Endothelial cell of umbilical vein (primary cell): Measurements from ENCODE around the gene DACT1. TPM values are rescaled to one million over a fixed set of nuclear protein-coding genes. Genes with fewer than 3 reads are reported as not detected.

Experiments
- BruUV-seq: library from RNA; stranded (reverse); fragments of 400-500 nt; replicated peaks from 2 replicates; lab custom pipeline; 2021; lab: Mats Ljungman, UMichigan
- CTCF ChIA-PET: fragments of 300-600, 350-600 bp; sonication (Branson Sonifier 250); formaldehyde crosslinking; loops from one replicate; lab custom pipeline; 2021; ENCODE audit warnings: antibody characterized with exemption, inconsistent platforms; lab: Charles Lee
- POLR2A ChIA-PET: fragments of 300-600, 350-600 bp; sonication (Branson Sonifier 250); formaldehyde crosslinking; loops from one replicate; lab custom pipeline; 2021; ENCODE audit warnings: antibody characterized with exemption, inconsistent platforms; lab: Charles Lee
- DNase-seq: peaks from one replicate; pipeline ENCODE4 v3.0.0-alpha.2; 2011; ENCODE audit warnings: low read depth, low spot score
- FAIRE-seq: peaks from 2 replicates; lab custom pipeline; 2011; peaks lifted over from hg19 to GRCh38; lab: Jason Lieb, UNC
- H2AFZ ChIP-seq: 2 replicates; pipeline ENCODE4 v1.6.0; 2012; ENCODE audit warnings: low read depth, low read length, control low read depth, inconsistent platforms
- H3K27ac ChIP-seq: 2 replicates; pipeline ENCODE4 v1.5.1; 2011; ENCODE audit warnings: low read depth, mild to moderate bottlenecking, control low read depth, low read length, moderate library complexity; ENCODE audit not compliant: insufficient read depth
- H3K27me3 ChIP-seq, 2 experiments: 2 replicates each; pipeline versions ENCODE4 v1.6.0 to v1.6.1; 2011; ENCODE audit warnings: low read length in 2 of 2, mixed read lengths in 1 of 2; ENCODE audit not compliant: control insufficient read depth in 2 of 2, insufficient read depth in 2 of 2
- H3K36me3 ChIP-seq, 2 experiments: 2 replicates in 1 of 2; 3 replicates in 1 of 2; pipeline ENCODE4 v1.5.1; 2011; ENCODE audit warnings: low read length in 2 of 2, mild to moderate bottlenecking in 1 of 2, moderate library complexity in 1 of 2; ENCODE audit not compliant: control insufficient read depth in 2 of 2, insufficient read depth in 2 of 2; ENCODE audit errors: extremely low read depth in 1 of 2
- H3K4me1 ChIP-seq: 3 replicates; pipeline ENCODE4 v1.5.1; 2011; ENCODE audit warnings: mild to moderate bottlenecking, low read length; ENCODE audit not compliant: control insufficient read depth, insufficient read depth; ENCODE audit errors: extremely low read depth
- H3K4me2 ChIP-seq: 2 replicates; pipeline ENCODE4 v1.6.1; 2011; ENCODE audit warnings: low read length, control low read depth, mixed read lengths; ENCODE audit not compliant: insufficient read depth
- H3K4me3 ChIP-seq, 3 experiments: fragments of 200-600 bp in 1 of 3; sonication (generic), shearing (Covaris generic) in 1 of 3; replicated peaks in 1 of 3; 2 replicates each; pipeline ENCODE4 v1.5.1; 2011 to 2016; ENCODE audit warnings: control low read depth in 3 of 3, low read length in 3 of 3, mild to moderate bottlenecking in 2 of 3, inconsistent platforms in 1 of 3, low read depth in 1 of 3, moderate library complexity in 1 of 3; ENCODE audit not compliant: insufficient read depth in 1 of 3
- H3K79me2 ChIP-seq: 2 replicates; pipeline ENCODE4 v1.6.0; 2012; ENCODE audit warnings: low read length, inconsistent platforms; ENCODE audit not compliant: control insufficient read depth, insufficient read depth
- H3K9ac ChIP-seq: replicated peaks from 2 replicates; pipeline ENCODE3; 2011; ENCODE audit warnings: low read length, control low read depth; ENCODE audit not compliant: insufficient read depth; ENCODE audit errors: extremely low read depth
- H3K9me1 ChIP-seq: replicated peaks from 3 replicates; pipeline ENCODE4 v1.6.0; 2011; ENCODE audit warnings: mild to moderate bottlenecking, low read length; ENCODE audit not compliant: control insufficient read depth, insufficient read depth; ENCODE audit errors: extremely low read depth
- H3K9me3 ChIP-seq: replicated peaks from 2 replicates; pipeline ENCODE4 v1.5.1; 2012; ENCODE audit warnings: low read length, inconsistent platforms; ENCODE audit not compliant: control insufficient read depth, insufficient read depth
- H4K20me1 ChIP-seq: replicated peaks from 2 replicates; pipeline ENCODE3; 2011; ENCODE audit warnings: mild to moderate bottlenecking, low read length; ENCODE audit not compliant: control insufficient read depth, insufficient read depth; ENCODE audit errors: extremely low read depth
- CTCF ChIP-seq, 2 donors: IDR thresholded peaks; 1 replicate in 1 of 2; 2 replicates in 1 of 2; pipeline ENCODE4 v1.5.1; 2011; ENCODE audit warnings: low read length in 2 of 2, mild to moderate bottlenecking in 2 of 2, moderate library complexity in 2 of 2, control low read depth in 1 of 2, inconsistent platforms in 1 of 2, low read depth in 1 of 2; ENCODE audit not compliant: insufficient read depth in 1 of 2; ENCODE audit errors: extremely low read depth in 1 of 2
- EZH2 ChIP-seq: IDR thresholded peaks from 2 replicates; pipeline ENCODE4 v1.6.1; 2012; ENCODE audit warnings: borderline replicate concordance, low read depth, mild to moderate bottlenecking, moderate library complexity, low read length, inconsistent platforms; ENCODE audit not compliant: severe bottlenecking
- FOS ChIP-seq: IDR thresholded peaks from 2 replicates; pipeline ENCODE4 v1.6.1; 2011; ENCODE audit warnings: mild to moderate bottlenecking, low read length, moderate library complexity, borderline replicate concordance; ENCODE audit not compliant: insufficient read depth
- GATA2 ChIP-seq: IDR thresholded peaks from 2 replicates; pipeline ENCODE4 v1.7.0; 2011; ENCODE audit warnings: low read depth, mild to moderate bottlenecking, moderate library complexity, mixed read lengths, low read length; ENCODE audit not compliant: insufficient read length, insufficient read depth
- JUN ChIP-seq: IDR thresholded peaks from 2 replicates; pipeline ENCODE4 v1.6.1; 2011; ENCODE audit warnings: borderline replicate concordance, low read depth; ENCODE audit not compliant: insufficient read length, insufficient read depth
- MAX ChIP-seq: IDR thresholded peaks from 2 replicates; pipeline ENCODE4 v1.6.1; 2011; ENCODE audit not compliant: insufficient read depth, insufficient read length
- MYC ChIP-seq: IDR thresholded peaks from one replicate; pipeline ENCODE4 v1.6.1; 2011; ENCODE audit warnings: mild to moderate bottlenecking, low read depth, low read length
- POLR2A ChIP-seq: IDR thresholded peaks from 2 replicates; pipeline ENCODE4 v1.6.1; 2012; ENCODE audit warnings: low read depth, mild to moderate bottlenecking, control low read depth, low read length
- POLR2AphosphoS5 ChIP-seq: IDR thresholded peaks from 2 replicates; pipeline ENCODE4 v1.6.1; 2012; ENCODE audit warnings: low read depth, mild to moderate bottlenecking, control low read depth, low read length, moderate library complexity; ENCODE audit not compliant: insufficient read depth
- dilution Hi-C: fragments of 300-500 bp; cut with MboI; formaldehyde crosslinking; loops from one replicate; pipeline ENCODE4 v1.15.0; 2019; ENCODE audit warnings: low sequenced_read_pairs; ENCODE audit not compliant: extremely low pct_ligation_motif_present
- intact Hi-C: fragments of 100-400 bp; cut with micrococcal nuclease; formaldehyde crosslinking; loops from one replicate; pipeline ENCODE4 v1.10.0; 2022
- polyA plus RNA-seq, 4 experiments: library from polyadenylated mRNA; depleted of rRNA in 3 of 4; stranded (reverse) in 3 of 4; unstranded in 1 of 4; fragments of >200 nt; gene quantifications; 2 replicates each; pipeline versions ENCODE4 v1.2.1 to v1.2.3, GENCODE V29; 2011 to 2012; ENCODE audit warnings: missing spikeins in 1 of 4
- total RNA-seq: library from RNA; stranded (reverse); gene quantifications from 2 replicates; pipeline ENCODE4 v1.2.3, GENCODE V29; 2021

Gene DACT1
- total and polyA plus RNA-seq, 2 donors (not counting 3 experiments of a cell fraction or from before 2014, with no cell fraction given), result 0.21 to 0.27 TPM

GRCh38 chr14:58620011-58620410 is 17.8 kb upstream of the DACT1 start:
- CTCF ChIA-PET, result interaction anchor here (1.6 kb wide), 1 partner anchor 10 kb away, joined by 3 read pairs; no protein-coding TSS in a partner anchor

GRCh38 chr14:58625438-58625837 is 12.3 kb upstream of the DACT1 start:
- Histone ChIP-seq H3K4me2 (no peak overlapping the region), H3K36me3 (no peaks in the 10 kb centered on the region), H3K9me3 (no peaks in the 10 kb centered on the region), H4K20me1 (no peaks in the 10 kb centered on the region), H3K27ac (no peak overlapping the region), H3K4me3 (no peak overlapping the region), H2AFZ (no peak overlapping the region), H3K9me1 (no peaks in the 10 kb centered on the region), H3K9ac (no peak overlapping the region), H3K4me1 (no peaks in the 10 kb centered on the region), H3K27me3 (no peaks in the 10 kb centered on the region), H3K79me2 (no peaks in the 10 kb centered on the region)
- ChIA-PET CTCF (no interaction called here), POLR2A (no interaction called here)
- dilution Hi-C loops (no loop called here), intact Hi-C loops (no loop called here)
- TF ChIP-seq GATA2 (no peak), MYC (no peak), POLR2A (no peak), EZH2 (no peak), CTCF (IDR thresholded peaks at IDR 0.05; ENCODE audit: extremely low read depth in 1 of 2, insufficient read depth in 1 of 2, low read depth in 1 of 2, low read length in 2 of 2) (no peak), JUN (no peak), MAX (no peak), FOS (no peak), POLR2AphosphoS5 (no peak)
- no peak for DNase-seq
- FAIRE-seq, result no peak
- no TSS peak for BruUV-seq

More at GRCh38 chr14:58620011-58620410, 17.8 kb upstream of the DACT1 start:
- no peak for FAIRE-seq
- dilution Hi-C loops (no loop called here), intact Hi-C loops (no loop called here)
- Histone ChIP-seq H3K79me2 (no peaks in the 10 kb centered on the region), H3K4me3 (no peak overlapping the region), H3K4me2 (no peak overlapping the region), H3K9me1 (no peaks in the 10 kb centered on the region), H3K27me3 (peaks cover 1 to 3% of the 10 kb centered on the region in 2 experiments), H4K20me1 (no peaks in the 10 kb centered on the region), H3K36me3 (no peaks in the 10 kb centered on the region), H2AFZ (no peak overlapping the region), H3K4me1 (no peaks in the 10 kb centered on the region), H3K9ac (no peak overlapping the region), H3K9me3 (no peaks in the 10 kb centered on the region), H3K27ac (no peak overlapping the region)
- DNase-seq, result no peak
- BruUV-seq, result no TSS peak
- no peak for TF ChIP-seq MAX
- POLR2A ChIA-PET, result no interaction called here
